NOMO-1 (cell line): Measurements from ENCODE around the gene DHRS9.
A peak's percentile ranks its signal among the peaks of the same experiment; 100 is the strongest.
"Not testable (repeated sequence)": the region's sequence is repeated elsewhere in the genome, so short reads cannot be mapped to it uniquely, and the experiment has no call there.

Source experiments
- DNase-seq, 2 experiments: peaks; one replicate each; lab custom pipeline; 2025; ENCODE audit not compliant: unreplicated experiment in 2 of 2; lab: John Stamatoyannopoulos, UW

Gene DHRS9

GRCh38 chr2:169069341-169069740 lies at the start of gene DHRS9:
DHRS9 (plus strand) TSS chr2:169069563; CDS start chr2:169081582, 12,019 bp downstream.
- peak; percentile 81 to 98 for DNase-seq

- no peak for DNase-seq
Measured at GRCh38 chr2:169023161-169023560, 46.2 kb upstream of the DHRS9 start.

- DNase-seq: no peak
Measured at GRCh38 chr2:169026056-169026455, 43.3 kb upstream of the DHRS9 start.

GRCh38 chr2:169027234-169027633 lies 42.1 kb upstream of the DHRS9 start:
- no peak for DNase-seq

GRCh38 chr2:169029341-169029740 lies 40.0 kb upstream of the DHRS9 start:
- DNase-seq: no peak

- DNase-seq: no peak
Measured at GRCh38 chr2:169031202-169031601, 38.2 kb upstream of the DHRS9 start, which contains the start of gene ABCB11. ABCB11 (minus strand) TSS chr2:169031324; CDS start chr2:169018125, 13,199 bp downstream.

- peak; percentile 87 to 92 for DNase-seq
Measured at GRCh38 chr2:169034256-169034655, 35.1 kb upstream of the DHRS9 start.

GRCh38 chr2:169034984-169035544 lies 34.3 kb upstream of the DHRS9 start:
- no peak for DNase-seq

GRCh38 chr2:169035887-169036286 lies 33.5 kb upstream of the DHRS9 start:
- DNase-seq: no peak

GRCh38 chr2:169036736-169037440 lies 32.5 kb upstream of the DHRS9 start:
- peak; percentile 55 to 90 for DNase-seq

- DNase-seq: peak; percentile 71 to 95
Measured at GRCh38 chr2:169038338-169038757, 31.0 kb upstream of the DHRS9 start.

- DNase-seq: peak; percentile 65 to 81
Measured at GRCh38 chr2:169039702-169040101, 29.7 kb upstream of the DHRS9 start.

GRCh38 chr2:169041594-169041993 lies 27.8 kb upstream of the DHRS9 start:
- no peak for DNase-seq

- DNase-seq: no peak
Measured at GRCh38 chr2:169042856-169043255, 26.5 kb upstream of the DHRS9 start.

GRCh38 chr2:169046440-169047151 lies 22.8 kb upstream of the DHRS9 start:
- no peak for DNase-seq

GRCh38 chr2:169047256-169048250 lies 21.8 kb upstream of the DHRS9 start:
- DNase-seq: no peak

GRCh38 chr2:169049142-169049541 lies 20.2 kb upstream of the DHRS9 start:
- no peak for DNase-seq

GRCh38 chr2:169050476-169051240 lies 18.7 kb upstream of the DHRS9 start:
- peak in 1 of 2 experiments; percentile 57 for DNase-seq

GRCh38 chr2:169054575-169054974 lies 14.8 kb upstream of the DHRS9 start:
- not testable (repeated sequence) for DNase-seq

GRCh38 chr2:169064199-169064598 lies 5.2 kb upstream of the DHRS9 start:
- DNase-seq: not testable (repeated sequence)
